UCSD-AML1 (cell line): ENCODE results near the gene SLC49A3.

Experiments used
- DNase-seq: peaks from one replicate; lab custom pipeline; 2025; ENCODE audit not compliant: unreplicated experiment; lab: John Stamatoyannopoulos, UW

SLC49A3 gene

GRCh38 chr4:634599-634985, 54.4 kb downstream of the SLC49A3 start:
- no peak for DNase-seq

DNA sequence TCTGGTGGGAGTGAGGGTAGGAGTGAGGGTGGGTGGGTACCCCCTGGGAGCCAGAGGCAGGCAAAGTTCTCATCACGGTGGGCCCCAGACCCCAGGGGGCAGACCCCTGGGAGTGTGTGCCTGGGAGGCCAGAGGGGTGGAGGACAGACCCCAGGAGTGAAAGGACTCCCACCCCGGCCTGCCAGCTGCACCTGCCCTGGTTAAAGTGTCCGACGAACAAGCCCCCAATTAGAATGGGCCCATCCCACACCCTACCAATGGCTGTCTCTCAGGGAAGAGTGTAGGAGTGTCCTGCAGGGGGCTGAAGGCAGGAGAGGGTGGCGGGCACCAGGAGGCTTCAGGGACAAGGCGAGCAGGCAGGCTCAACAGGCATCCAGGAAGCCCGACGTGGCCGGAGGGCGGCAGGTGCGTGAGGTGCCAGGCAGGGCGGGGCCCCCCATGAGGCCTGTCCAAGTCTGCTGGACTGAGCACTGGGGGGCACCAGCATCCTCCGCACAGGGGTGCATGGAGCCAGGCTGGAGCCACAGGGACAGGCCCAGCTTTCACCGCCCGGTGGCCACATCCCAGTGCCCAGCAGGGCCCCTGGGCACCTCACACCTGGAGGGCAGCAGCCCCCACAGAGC, 54.9 kb downstream of the SLC49A3 start:
- DNase-seq, result no peak

DNA sequence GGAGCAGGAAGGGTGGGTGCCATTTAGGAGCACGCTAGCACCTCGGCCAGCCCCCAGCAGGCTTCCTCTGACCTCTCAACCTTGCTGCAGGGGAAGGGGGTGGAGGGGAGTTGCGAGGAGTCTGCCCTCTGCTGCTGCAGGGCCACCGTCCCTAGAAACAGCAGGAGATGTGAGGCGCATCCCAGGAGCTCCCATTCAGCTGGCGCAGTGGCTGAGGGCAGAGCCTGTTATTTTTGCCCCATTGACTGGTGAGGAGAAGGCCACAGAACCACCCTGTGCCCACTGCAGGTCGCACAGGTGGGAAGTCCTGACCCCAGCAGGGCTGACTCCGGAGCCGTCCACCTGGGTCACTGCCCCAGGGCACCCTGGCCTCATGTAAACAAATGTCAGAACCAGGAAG, 55.5 kb downstream of the SLC49A3 start:
- no peak for DNase-seq

DNA sequence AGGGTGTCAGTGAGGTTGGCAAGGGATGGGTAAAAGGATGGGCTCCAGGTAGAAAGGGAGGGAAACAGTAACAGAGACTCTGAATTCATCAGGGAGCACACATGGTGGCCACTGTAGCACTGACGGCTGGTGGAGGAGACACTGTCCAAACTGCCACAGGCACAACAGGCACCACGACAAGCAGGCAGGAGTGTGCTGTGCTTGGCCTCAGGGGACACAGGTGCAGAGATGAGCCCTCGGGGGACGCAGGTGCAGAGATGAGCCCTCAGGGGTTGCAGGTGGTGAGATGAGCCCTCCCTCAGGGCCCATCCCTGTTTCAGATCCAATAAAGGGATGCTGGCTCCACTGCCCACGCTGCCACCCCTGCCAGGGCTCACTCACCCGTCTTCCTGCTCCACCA, 56.0 kb downstream of the SLC49A3 start:
- DNase-seq, result no peak

GRCh38 chr4:632196-632790, 56.7 kb downstream of the SLC49A3 start:
- DNase-seq, result no peak
